OCI-LY7 (cell line): ENCODE results near the gene PRSS16. TPM values are rescaled to one million over a fixed set of nuclear protein-coding genes. Genes with fewer than 3 reads are reported as not detected.

Experiments used
- Bru-seq: library from RNA; stranded (reverse); fragments of 400-500 nt; gene quantifications from one replicate; lab custom pipeline; 2021; lab: Mats Ljungman, UMichigan
- BruChase-seq, 2 experiments: library from RNA; stranded (reverse); fragments of 400-500 nt; gene quantifications; one replicate each; lab custom pipeline; 2021; lab: Mats Ljungman, UMichigan
- BruUV-seq: library from RNA; stranded (reverse); fragments of 400-500 nt; replicated peaks from 2 replicates; lab custom pipeline; 2021; lab: Mats Ljungman, UMichigan
- CTCF ChIA-PET: fragments of 300-600 bp; sonication (Branson Sonifier 250); formaldehyde crosslinking; loops from one replicate; lab custom pipeline; 2022; ENCODE audit warnings: antibody characterized with exemption; ENCODE audit not compliant: unreplicated experiment; lab: Charles Lee
- POLR2A ChIA-PET: fragments of 300-600 bp; sonication (Branson Sonifier 250); formaldehyde crosslinking; loops from one replicate; lab custom pipeline; 2022; ENCODE audit warnings: antibody characterized with exemption; lab: Charles Lee
- DNase-seq: peaks from one replicate; pipeline ENCODE4 v3.0.0-alpha.2; 2015; ENCODE audit warnings: low spot score
- H2AFZ ChIP-seq: fragments of 200-600 bp; sonication (generic), shearing (Covaris generic); 2 replicates; pipeline ENCODE4 v1.6.1; 2014; ENCODE audit warnings: mild to moderate bottlenecking, antibody characterized with exemption, low read length, moderate library complexity
- H3K27ac ChIP-seq: fragments of 200-600 bp; sonication (generic); 2 replicates; pipeline ENCODE4 v1.5.1; 2014; ENCODE audit warnings: mixed run types, low read depth, mild to moderate bottlenecking, moderate library complexity, low read length, inconsistent platforms; ENCODE audit not compliant: poor library complexity, severe bottlenecking
- H3K36me3 ChIP-seq: fragments of 200-600 bp; sonication (generic); 2 replicates; pipeline ENCODE4 v1.6.1; 2014; ENCODE audit warnings: mild to moderate bottlenecking, antibody characterized with exemption, low read length, moderate library complexity, mixed read lengths; ENCODE audit not compliant: insufficient read depth
- H3K4me1 ChIP-seq: fragments of 200-600 bp; sonication (generic); 2 replicates; pipeline ENCODE4 v1.5.1; 2014; ENCODE audit warnings: mild to moderate bottlenecking, low read length; ENCODE audit not compliant: insufficient read depth, poor library complexity, severe bottlenecking
- H3K4me2 ChIP-seq: fragments of 200-600 bp; sonication (generic); 2 replicates; pipeline ENCODE4 v1.6.1; 2014; ENCODE audit warnings: mild to moderate bottlenecking, low read length
- H3K4me3 ChIP-seq: fragments of 200-600 bp; sonication (generic); 2 replicates; pipeline ENCODE4 v1.5.1; 2014; ENCODE audit warnings: mild to moderate bottlenecking, low read depth, low read length; ENCODE audit not compliant: poor library complexity, severe bottlenecking
- H3K79me2 ChIP-seq: fragments of 200-600 bp; sonication (generic); 2 replicates; pipeline ENCODE4 v1.6.1; 2016; ENCODE audit warnings: low read depth, mild to moderate bottlenecking, low read length, moderate library complexity, mixed read lengths; ENCODE audit not compliant: insufficient read depth
- H3K9me2 ChIP-seq: fragments of 200-600 bp; sonication (generic); 2 replicates; pipeline ENCODE4 v1.6.1; 2016; ENCODE audit warnings: mild to moderate bottlenecking, low read length, mixed read lengths; ENCODE audit not compliant: insufficient read depth
- H3K9me3 ChIP-seq: fragments of 200-600 bp; sonication (generic); 2 replicates; pipeline ENCODE4 v1.6.1; 2014; ENCODE audit warnings: mild to moderate bottlenecking, mixed run types, low read length, mixed read lengths
- H4K20me1 ChIP-seq: fragments of 200-600 bp; sonication (generic); 2 replicates; pipeline ENCODE4 v1.6.1; 2014; ENCODE audit warnings: mild to moderate bottlenecking, antibody characterized with exemption, low read length, moderate library complexity, mixed read lengths; ENCODE audit not compliant: insufficient read depth
- CTCF ChIP-seq: fragments of 200-600 bp; sonication (generic); conservative IDR thresholded peaks from 2 replicates; pipeline ENCODE4 v1.5.1; 2014; ENCODE audit warnings: mild to moderate bottlenecking, antibody characterized with exemption, low read length, moderate library complexity, mixed read lengths
- EZH2phosphoT487 ChIP-seq: fragments of 200-600 bp; sonication (generic); IDR thresholded peaks from 2 replicates; pipeline ENCODE4 v1.6.1; 2018; ENCODE audit warnings: low read depth, borderline replicate concordance, mild to moderate bottlenecking, mixed run types, antibody characterized with exemption, low read length, moderate library complexity, mixed read lengths
- intact Hi-C: fragments of 100-400 bp; cut with micrococcal nuclease; formaldehyde crosslinking; loops from one replicate; pipeline ENCODE4 v1.10.0; 2022; ENCODE audit not compliant: unreplicated experiment
- long read RNA-seq: library from polyadenylated mRNA; stranded (forward); transcript quantifications from one replicate; pipeline ENCODE4 v2.0.0, GENCODE V29; 2022
- total RNA-seq, 2 experiments: library from RNA; depleted of rRNA in 1 of 2; stranded (reverse); fragments of >200 nt in 1 of 2; shearing (Covaris generic) in 1 of 2; gene quantifications; 2 replicates each; pipeline ENCODE4 v1.2.3, GENCODE V29; 2014 to 2022

PRSS16 gene
- 4.6 and 6.9 TPM in 2 replicates for total RNA-seq (2014; rRNA removed; shearing (Covaris generic))
- 12.0 and 13.3 TPM in 2 replicates for total RNA-seq (2022)
- percentile 35 among the genes with signal in this experiment for Bru-seq, nascent RNA
- BruChase-seq, experiment 1, labeled RNA remaining after a 6-hour chase, result percentile 45 among the genes with signal in this experiment
- percentile 52 among the genes with signal in this experiment for BruChase-seq, experiment 2, labeled RNA remaining after a 2-hour chase
- long read RNA-seq, partial matches to known transcripts, result 7 of 13 reads
- long read RNA-seq, other reads (novel, unspliced or antisense), result 1 of 13 reads

GRCh38 chr6:27247133-27247836, at the start of gene PRSS16:
PRSS16 (plus strand) TSS chr6:27247701; CDS start chr6:27247738, 37 bp downstream.
- no peak within 1 kb of the TSS for H3K4me3 ChIP-seq
- ChIA-PET CTCF (no interaction called here), POLR2A (no interaction called here)
- H3K4me2 ChIP-seq, result no peak within 1 kb of the TSS
- no peaks in the 10 kb centered on the region for H3K79me2 ChIP-seq
- no TSS peak for BruUV-seq
- H3K27ac ChIP-seq, result no peak within 1 kb of the TSS
- DNase-seq, result no peak
- no peaks in the 10 kb centered on the region for H3K9me2 ChIP-seq
- H3K36me3 ChIP-seq, result no peaks in the 10 kb centered on the region
- H2AFZ ChIP-seq, result no peak within 1 kb of the TSS
- peaks cover 12% of the 10 kb centered on the region for H3K4me1 ChIP-seq
- H3K9me3 ChIP-seq, result no peaks in the 10 kb centered on the region
- TF ChIP-seq EZH2phosphoT487, result no peak
- TF ChIP-seq CTCF, result no peak
- no peaks in the 10 kb centered on the region for H4K20me1 ChIP-seq
- intact Hi-C loops, result no loop called here

- no peaks in the 10 kb centered on the region for H3K4me1 ChIP-seq
- no peaks in the 10 kb centered on the region for H4K20me1 ChIP-seq
- H3K27ac ChIP-seq, result no peak overlapping the region
- no TSS peak for BruUV-seq
- no peaks in the 10 kb centered on the region for H3K9me2 ChIP-seq
- intact Hi-C loops, result no loop called here
- CTCF ChIA-PET, result no interaction called here
- H3K4me3 ChIP-seq, result no peak overlapping the region
- TF ChIP-seq CTCF, result no peak
- TF ChIP-seq EZH2phosphoT487, result no peak
- no peak for DNase-seq
- H2AFZ ChIP-seq, result no peak overlapping the region
- H3K9me3 ChIP-seq, result no peaks in the 10 kb centered on the region
- no peak overlapping the region for H3K4me2 ChIP-seq
- POLR2A ChIA-PET, result interaction anchor here (0.6 kb wide), 2 partner anchors 15 to 412 kb away, joined by 3 to 4 read pairs; no protein-coding TSS in a partner anchor
- no peaks in the 10 kb centered on the region for H3K36me3 ChIP-seq
- no peaks in the 10 kb centered on the region for H3K79me2 ChIP-seq
These were observed 41.9 kb upstream of the PRSS16 start for GRCh38 chr6:27205375-27206278.
